HUES6 (cell line): ENCODE measurements around the gene PARD3B.

ENCODE experiments used
- H3K27ac ChIP-seq: 2 replicates; pipeline ENCODE4 v1.7.0; 2013; ENCODE audit warnings: low read depth, mild to moderate bottlenecking, low read length, inconsistent platforms
- H3K27me3 ChIP-seq: 2 replicates; pipeline ENCODE4 v1.6.1; 2013; ENCODE audit warnings: low read length; ENCODE audit not compliant: control insufficient read depth, insufficient read depth
- H3K36me3 ChIP-seq: 2 replicates; pipeline ENCODE4 v1.6.1; 2013; ENCODE audit warnings: low read length; ENCODE audit not compliant: control insufficient read depth, insufficient read depth
- H3K4me1 ChIP-seq: 2 replicates; pipeline ENCODE4 v1.6.1; 2013; ENCODE audit warnings: low read length; ENCODE audit not compliant: control insufficient read depth, insufficient read depth
- H3K4me3 ChIP-seq: 2 replicates; pipeline ENCODE4 v1.5.1; 2013; ENCODE audit warnings: low read depth, low read length
- H3K9ac ChIP-seq: one replicate; pipeline ENCODE4 v1.6.1; 2013; ENCODE audit warnings: mild to moderate bottlenecking, low read length
- H3K9me3 ChIP-seq: 2 replicates; pipeline ENCODE4 v1.6.1; 2013; ENCODE audit warnings: low read depth, low read length; ENCODE audit not compliant: control insufficient read depth, insufficient read depth

PARD3B gene

DNA sequence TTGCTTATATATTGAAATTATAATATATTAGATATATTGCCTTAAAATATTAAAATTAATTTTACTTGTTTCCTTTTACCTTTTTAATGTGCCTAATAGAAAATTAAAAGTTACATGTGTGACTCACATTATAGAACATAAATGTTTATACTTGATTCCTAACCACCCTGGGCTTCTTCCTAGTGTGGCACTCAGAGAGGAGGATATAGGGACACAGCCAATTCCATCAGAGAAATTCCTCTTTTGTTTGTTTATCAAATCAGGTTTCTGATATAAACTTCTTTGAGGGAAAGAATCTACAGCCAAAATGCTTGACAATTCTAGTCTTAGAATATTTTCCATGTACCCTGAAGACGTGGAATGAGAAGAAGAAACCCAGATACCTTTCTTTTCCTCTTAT is 788.1 kb downstream of the PARD3B start:
- no peaks in the 10 kb centered on the region for H3K4me1 ChIP-seq
- peaks cover 18% of the 10 kb centered on the region for H3K9me3 ChIP-seq
- no peak overlapping the region for H3K9ac ChIP-seq
- H3K27ac ChIP-seq = no peak overlapping the region
- H3K4me3 ChIP-seq = no peak overlapping the region
- H3K27me3 ChIP-seq = no peaks in the 10 kb centered on the region
- no peaks in the 10 kb centered on the region for H3K36me3 ChIP-seq

DNA sequence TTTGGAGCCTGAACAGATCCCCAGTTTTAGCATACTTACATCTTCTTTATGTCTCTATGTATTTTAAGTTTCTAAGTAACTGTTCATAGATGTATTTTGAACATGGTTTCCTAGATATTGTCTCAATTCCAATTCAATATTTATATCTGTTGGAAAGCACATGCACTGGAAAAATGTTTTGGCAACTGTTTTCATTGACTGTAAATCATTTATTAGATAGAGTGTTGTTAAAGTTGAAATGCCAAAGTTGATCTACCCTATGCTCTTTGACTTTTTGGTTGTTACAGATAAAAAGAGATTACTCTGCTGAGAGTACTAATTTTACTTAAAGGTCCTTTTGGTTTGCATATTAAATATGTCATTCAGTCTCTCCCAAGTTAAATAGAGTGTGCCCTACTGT is 792.0 kb downstream of the PARD3B start:
- Histone ChIP-seq H3K4me1 (no peaks in the 10 kb centered on the region), H3K36me3 (no peaks in the 10 kb centered on the region), H3K27me3 (no peaks in the 10 kb centered on the region), H3K4me3 (no peak overlapping the region), H3K9ac (no peak overlapping the region), H3K27ac (no peak overlapping the region), H3K9me3 (peaks cover 18% of the 10 kb centered on the region)

DNA sequence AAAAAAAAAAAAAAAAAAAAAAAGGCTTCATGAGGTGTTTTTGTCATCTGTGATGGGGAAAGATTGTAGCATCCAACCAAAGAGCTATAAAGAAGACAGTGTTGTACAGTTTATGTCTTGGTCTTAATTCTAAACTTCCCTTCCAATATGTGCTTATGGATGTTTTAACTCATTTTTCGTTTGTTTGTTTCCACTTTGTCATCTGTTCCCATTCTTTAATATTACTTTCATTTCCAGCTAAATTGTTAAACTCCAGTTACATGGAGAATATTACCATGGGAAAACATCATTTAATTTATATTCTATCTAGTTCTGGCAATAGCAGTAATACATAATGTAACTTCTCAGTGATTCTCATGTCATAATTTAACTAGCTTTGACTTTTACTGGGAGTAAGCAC is 792.9 kb downstream of the PARD3B start:
- H3K4me1 ChIP-seq = no peaks in the 10 kb centered on the region
- H3K27ac ChIP-seq = no peak overlapping the region
- no peak overlapping the region for H3K4me3 ChIP-seq
- no peaks in the 10 kb centered on the region for H3K27me3 ChIP-seq
- H3K9me3 ChIP-seq = peaks cover 18% of the 10 kb centered on the region
- H3K9ac ChIP-seq = no peak overlapping the region
- no peaks in the 10 kb centered on the region for H3K36me3 ChIP-seq

DNA sequence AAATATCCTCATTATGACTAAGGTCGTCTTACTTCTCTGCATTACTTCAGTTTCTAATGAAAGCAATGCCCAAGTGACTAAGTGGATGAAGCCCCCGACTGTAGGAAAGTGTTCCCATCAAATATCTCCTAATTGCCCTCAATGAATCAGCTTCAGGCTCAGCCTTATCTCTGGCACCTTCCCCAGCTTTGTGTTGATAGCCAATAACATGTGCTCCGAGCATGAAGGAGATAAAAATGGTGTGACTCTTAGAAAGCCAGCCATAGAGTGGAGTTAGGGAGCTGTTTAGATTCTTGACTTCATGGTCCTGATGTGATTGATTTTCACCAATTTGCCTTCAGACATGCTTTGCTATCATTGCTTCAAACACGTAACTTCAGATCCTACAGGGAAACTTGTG is 797.8 kb downstream of the PARD3B start:
- Histone ChIP-seq H3K36me3 (no peaks in the 10 kb centered on the region), H3K9me3 (0 out of 2 replicates have a peak, but pooled peaks cover 3% of the 10 kb centered on the region), H3K4me3 (no peak overlapping the region), H3K27me3 (no peaks in the 10 kb centered on the region), H3K9ac (no peak overlapping the region), H3K27ac (no peak overlapping the region), H3K4me1 (peaks cover 12% of the 10 kb centered on the region)

DNA sequence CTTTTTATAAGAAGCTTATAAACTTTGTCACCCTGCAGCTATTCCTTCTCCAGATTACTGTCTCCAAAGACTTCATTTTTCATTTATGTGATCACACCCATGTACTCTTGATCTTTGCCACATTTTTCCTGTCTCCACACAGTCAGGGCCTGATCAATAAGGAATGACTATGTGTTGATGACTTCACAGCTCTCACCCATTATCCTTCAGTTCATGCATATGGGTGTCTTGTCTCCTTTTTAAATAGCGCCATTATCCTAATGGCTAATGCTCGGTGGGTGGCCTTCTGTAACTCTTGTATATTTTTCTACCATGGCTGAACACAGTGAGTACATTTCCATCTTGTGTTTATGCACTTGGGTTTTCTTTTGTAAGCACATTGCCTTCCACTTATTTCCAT is 801.4 kb downstream of the PARD3B start:
- Histone ChIP-seq H3K27ac (no peak overlapping the region), H3K9ac (no peak overlapping the region), H3K4me3 (no peak overlapping the region), H3K9me3 (0 out of 2 replicates have a peak, but pooled peaks cover 3% of the 10 kb centered on the region), H3K36me3 (no peaks in the 10 kb centered on the region), H3K4me1 (peaks cover 12% of the 10 kb centered on the region), H3K27me3 (no peaks in the 10 kb centered on the region)

DNA sequence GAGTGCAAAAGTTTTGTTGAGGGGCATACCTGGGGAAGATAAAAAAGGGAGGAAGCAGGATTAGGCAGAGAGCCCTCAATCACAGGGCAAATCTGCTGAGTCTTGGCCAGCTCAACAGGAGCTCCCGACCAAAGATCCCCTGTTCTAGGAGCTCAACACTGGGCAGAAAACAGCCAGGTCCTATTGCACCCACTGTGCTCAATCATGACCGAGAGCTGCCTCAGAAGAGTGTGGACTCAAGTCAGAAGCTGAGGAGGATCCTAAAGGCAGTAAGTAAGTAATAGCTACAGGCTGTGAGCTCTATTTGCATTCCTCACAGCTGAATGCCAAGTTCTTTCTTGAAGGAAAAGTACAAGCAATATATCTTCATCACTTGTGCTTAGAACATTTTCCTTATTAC is 802.6 kb downstream of the PARD3B start:
- peaks cover 12% of the 10 kb centered on the region for H3K4me1 ChIP-seq
- H3K27ac ChIP-seq = no peak overlapping the region
- H3K9ac ChIP-seq = no peak overlapping the region
- no peak overlapping the region for H3K4me3 ChIP-seq
- H3K9me3 ChIP-seq = 0 out of 2 replicates have a peak, but pooled peaks cover 3% of the 10 kb centered on the region
- H3K36me3 ChIP-seq = no peaks in the 10 kb centered on the region
- H3K27me3 ChIP-seq = no peaks in the 10 kb centered on the region

DNA sequence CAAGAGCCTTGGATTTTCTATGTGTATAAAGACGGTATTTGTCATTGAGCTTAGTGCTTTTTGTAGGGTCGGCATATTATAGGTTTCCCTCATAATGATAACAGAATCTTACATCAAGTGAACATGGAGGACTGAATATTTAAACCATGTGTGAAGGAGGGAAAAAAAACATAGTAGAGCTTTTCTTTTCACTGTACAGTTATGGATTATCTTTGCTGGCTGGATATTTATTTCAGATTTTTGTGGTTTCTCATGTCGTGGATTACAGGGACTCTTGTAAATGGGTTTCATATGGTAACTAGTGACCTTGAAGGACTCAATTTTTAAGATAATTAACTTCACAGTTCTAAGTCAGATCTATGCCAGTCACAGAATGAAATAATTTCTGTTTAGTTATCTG is 806.8 kb downstream of the PARD3B start:
- H3K27me3 ChIP-seq = no peaks in the 10 kb centered on the region
- peaks cover 8% of the 10 kb centered on the region for H3K4me1 ChIP-seq
- no peaks in the 10 kb centered on the region for H3K36me3 ChIP-seq
- no peak overlapping the region for H3K9ac ChIP-seq
- no peak overlapping the region for H3K27ac ChIP-seq
- H3K4me3 ChIP-seq = no peak overlapping the region
- H3K9me3 ChIP-seq = no peaks in the 10 kb centered on the region

DNA sequence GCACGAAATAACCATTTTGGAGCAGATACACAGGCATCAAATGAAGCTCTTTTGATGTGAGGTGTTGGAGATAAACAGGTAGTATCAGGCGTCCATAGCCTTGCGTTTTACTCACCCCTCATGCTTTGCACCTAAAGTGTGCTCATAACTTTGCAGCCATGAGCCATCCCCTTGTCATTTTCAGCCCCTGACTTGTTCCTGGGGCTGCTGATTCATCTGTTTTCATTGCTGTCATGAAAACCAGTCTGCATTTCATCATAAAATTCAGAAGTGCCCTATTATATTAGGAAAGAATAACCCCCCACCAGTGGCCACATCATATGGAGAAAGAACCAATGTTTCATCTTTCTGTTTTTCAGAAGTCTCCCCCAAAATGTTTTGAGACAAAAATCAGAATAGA is 807.3 kb downstream of the PARD3B start:
- no peaks in the 10 kb centered on the region for H3K9me3 ChIP-seq
- no peak overlapping the region for H3K4me3 ChIP-seq
- no peaks in the 10 kb centered on the region for H3K27me3 ChIP-seq
- peaks cover 4% of the 10 kb centered on the region for H3K4me1 ChIP-seq
- H3K9ac ChIP-seq = no peak overlapping the region
- no peaks in the 10 kb centered on the region for H3K36me3 ChIP-seq
- no peak overlapping the region for H3K27ac ChIP-seq

DNA sequence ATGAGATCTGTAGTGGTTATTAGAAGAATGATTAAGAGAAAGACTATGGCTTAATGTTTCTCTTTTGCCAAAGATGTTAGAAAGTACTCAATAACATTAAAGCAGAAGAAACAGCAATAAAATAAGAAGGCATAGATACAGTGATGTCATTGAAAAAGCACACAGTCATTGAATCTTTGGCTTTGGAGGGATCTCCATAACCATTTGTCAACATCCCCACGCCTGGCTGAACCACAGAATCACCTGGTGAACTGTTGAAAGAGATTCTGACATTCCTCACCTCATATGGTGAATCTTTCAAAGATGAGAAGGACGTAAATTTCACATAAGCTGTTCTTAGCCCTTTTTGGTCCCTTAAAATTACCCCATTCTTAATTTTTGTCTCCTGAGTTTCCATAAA is 812.5 kb downstream of the PARD3B start:
- Histone ChIP-seq H3K27ac (peak overlapping the region; percentile 45; the same call in 1 of the 2 replicates), H3K4me1 (peaks cover 18% of the 10 kb centered on the region), H3K36me3 (no peaks in the 10 kb centered on the region), H3K27me3 (no peaks in the 10 kb centered on the region), H3K4me3 (no peak overlapping the region), H3K9me3 (no peaks in the 10 kb centered on the region), H3K9ac (no peak overlapping the region)

DNA sequence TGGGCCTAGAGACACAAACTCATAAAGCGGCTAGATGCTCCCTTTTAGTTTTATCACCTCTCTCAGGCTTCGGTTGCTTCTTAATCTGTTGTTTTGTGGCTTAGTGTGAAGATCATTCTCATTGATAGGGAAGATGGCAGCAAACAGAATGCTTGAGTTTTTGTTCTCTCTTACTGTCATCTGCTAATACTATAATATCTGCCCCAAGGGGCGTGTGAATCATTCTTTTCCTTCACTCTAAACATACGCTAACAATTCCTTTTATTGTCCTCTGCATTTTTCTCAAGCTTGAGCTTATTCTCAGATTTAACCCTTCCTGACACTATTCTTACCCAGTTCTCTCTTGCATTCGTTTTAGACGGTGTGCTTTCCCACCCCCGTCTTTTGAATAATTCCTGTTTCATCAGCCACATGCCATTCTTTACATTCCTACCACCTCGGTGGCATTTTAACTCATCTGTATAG is 813.1 kb downstream of the PARD3B start:
- Histone ChIP-seq H3K36me3 (no peaks in the 10 kb centered on the region), H3K9ac (no peak overlapping the region), H3K4me1 (peaks cover 18% of the 10 kb centered on the region), H3K9me3 (no peaks in the 10 kb centered on the region), H3K27me3 (no peaks in the 10 kb centered on the region), H3K4me3 (no peak overlapping the region), H3K27ac (peak overlapping the region; percentile 45)

DNA sequence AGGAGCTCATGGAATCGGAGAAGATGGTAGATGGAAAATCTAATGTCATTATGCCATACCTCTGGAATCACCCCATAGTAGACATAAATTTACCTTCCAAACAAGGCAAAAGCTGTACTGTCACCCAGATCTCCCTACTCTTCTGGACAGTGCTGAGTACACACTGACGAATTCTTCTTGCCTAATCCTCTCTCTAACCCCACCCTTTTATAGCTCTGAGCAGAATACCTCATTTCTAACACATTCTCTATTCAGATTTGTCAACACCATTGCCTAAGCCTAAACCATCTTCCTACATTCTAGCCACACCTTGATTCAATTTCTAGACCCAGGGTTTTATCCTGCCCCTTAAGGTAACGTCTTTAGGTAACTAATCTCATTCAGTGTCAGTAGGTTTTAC is 816.0 kb downstream of the PARD3B start:
- H3K4me3 ChIP-seq = no peak overlapping the region
- H3K36me3 ChIP-seq = no peaks in the 10 kb centered on the region
- H3K4me1 ChIP-seq = peaks cover 24% of the 10 kb centered on the region
- no peak overlapping the region for H3K9ac ChIP-seq
- no peak overlapping the region for H3K27ac ChIP-seq
- no peaks in the 10 kb centered on the region for H3K9me3 ChIP-seq
- no peaks in the 10 kb centered on the region for H3K27me3 ChIP-seq

DNA sequence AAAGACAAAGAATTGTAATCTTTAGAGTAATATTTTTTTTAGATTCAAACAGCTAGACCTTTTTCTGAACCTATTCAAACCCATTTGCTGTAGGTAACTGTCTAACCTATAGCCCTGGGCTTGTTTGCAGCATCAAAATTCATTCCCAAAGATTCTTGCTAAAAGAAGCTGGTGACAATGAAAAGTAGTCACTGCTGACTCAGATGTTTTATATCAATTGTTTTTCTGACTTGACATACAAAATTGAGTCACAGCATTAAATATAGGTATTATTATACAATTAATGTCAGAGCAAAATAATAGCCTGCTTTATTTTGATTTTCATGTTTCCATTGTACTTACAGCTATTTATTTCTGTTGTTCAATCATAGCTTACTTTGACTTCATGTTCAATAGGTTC is 816.7 kb downstream of the PARD3B start:
- H3K9me3 ChIP-seq = no peaks in the 10 kb centered on the region
- H3K36me3 ChIP-seq = no peaks in the 10 kb centered on the region
- H3K9ac ChIP-seq = no peak overlapping the region
- no peak overlapping the region for H3K27ac ChIP-seq
- no peak overlapping the region for H3K4me3 ChIP-seq
- H3K27me3 ChIP-seq = no peaks in the 10 kb centered on the region
- H3K4me1 ChIP-seq = peaks cover 25% of the 10 kb centered on the region
